ENCODE data around the gene RAB18. TPM values are rescaled to one million over a fixed set of nuclear protein-coding genes. Genes with fewer than 3 reads are reported as not detected.
A peak's percentile ranks its signal among the peaks of the same experiment; 100 is the strongest.

RAB18 gene
- total and polyA plus RNA-seq, 2 experiments from 2014 or later: 35.5 to 77.2 TPM

DNA sequence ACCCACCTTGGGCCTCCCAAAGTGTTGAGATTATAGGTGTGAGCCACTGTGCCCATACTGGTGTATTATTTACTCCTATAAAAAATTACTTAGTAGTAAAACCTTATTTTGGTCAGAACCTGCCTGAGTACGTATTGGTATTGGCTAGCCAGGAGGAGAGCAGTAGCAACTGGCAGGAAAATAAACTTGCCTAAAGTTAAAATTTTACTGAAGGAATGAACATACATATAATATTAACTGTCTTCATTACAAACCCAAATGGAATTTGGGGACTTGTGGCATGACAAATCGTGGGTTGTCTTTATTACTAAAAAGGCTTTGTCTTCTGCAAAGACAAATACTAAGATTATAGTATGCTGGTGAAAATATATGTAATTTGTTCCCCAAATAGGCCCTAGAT lies 8.4 kb downstream of the RAB18 start:
- no peak for ATAC-seq

DNA sequence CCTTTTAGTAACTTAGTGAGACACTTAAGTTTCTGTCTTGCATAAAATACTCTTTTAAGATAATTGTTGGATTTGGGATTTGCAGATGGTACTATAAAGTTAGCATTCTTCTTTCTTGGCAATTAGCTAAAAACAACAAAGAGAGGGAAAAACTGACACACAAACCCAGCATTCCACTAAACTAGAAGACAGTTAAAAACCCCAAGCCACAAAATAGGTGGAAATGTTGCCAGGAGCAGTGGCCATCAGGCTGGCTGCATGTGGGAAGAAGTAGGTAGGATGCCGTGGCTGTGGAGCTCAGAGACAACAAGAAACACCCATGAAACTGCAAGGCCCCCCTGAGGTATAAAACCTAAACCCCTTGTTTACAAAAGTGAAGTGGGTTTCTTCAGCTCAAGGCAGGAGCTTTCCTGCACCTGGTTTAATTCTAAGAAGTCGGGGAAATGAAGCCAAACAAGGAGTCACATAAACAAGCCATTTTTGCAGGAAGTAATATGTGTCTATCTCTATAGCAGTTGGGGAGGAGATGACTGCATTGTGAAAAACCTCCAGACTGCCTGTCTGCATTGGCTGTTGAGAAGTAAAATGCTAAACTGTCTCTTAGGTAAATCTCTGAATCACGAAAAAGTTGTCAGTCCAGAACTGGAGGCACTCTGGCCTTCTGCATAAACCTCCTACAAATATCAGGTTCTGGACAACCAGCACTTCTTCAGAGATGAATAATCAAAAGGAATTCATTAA lies 9.5 kb downstream of the RAB18 start:
- no peaks in the 10 kb centered on the region for H3K4me1 ChIP-seq (ENCODE audit: insufficient read depth)
- ATAC-seq (no peak), DNase-seq (ENCODE audit: low spot score) (no peak)
- peaks cover 8% of the 10 kb centered on the region for H3K36me3 ChIP-seq (ENCODE audit: insufficient read depth)
- no peak overlapping the region for H2AFZ ChIP-seq
- H3K27me3 ChIP-seq (ENCODE audit: insufficient read depth): no peaks in the 10 kb centered on the region
- Mint-ChIP-seq H3K27ac (peak overlapping the region; percentile 36), H3K36me3 (ENCODE audit: low read depth) (peaks cover 30% of the 10 kb centered on the region; the same call in 2 of the 3 replicates), H3K9me3 (no peaks in the 10 kb centered on the region), H3K27me3 (ENCODE audit: insufficient read depth, low read depth, poor library complexity) (no peaks in the 10 kb centered on the region), H3K4me1 (no peaks in the 10 kb centered on the region), H3K4me3 (no peak overlapping the region)
- H3F3A ChIP-seq (replicated peaks; ENCODE audit: low read depth): no peaks in the 10 kb centered on the region
- no peak overlapping the region for H3K27ac ChIP-seq (ENCODE audit: low read depth)
- peaks cover 67% of the 10 kb centered on the region for H3K79me2 ChIP-seq (replicated peaks; ENCODE audit: insufficient read depth)
- H3K9me2 ChIP-seq (ENCODE audit: insufficient read depth): no peaks in the 10 kb centered on the region
- peaks cover 9% of the 10 kb centered on the region; the same call in 1 of the 2 replicates for H4K20me1 ChIP-seq (replicated peaks; ENCODE audit: insufficient read depth)
- no peak overlapping the region for H3K4me3 ChIP-seq
- H3K4me2 ChIP-seq: no peak overlapping the region
- TF ChIP-seq EZH2phosphoT487 (IDR thresholded peaks at IDR 0.05; ENCODE audit: unreplicated experiment): no peak
- TF ChIP-seq, protein P1, sequence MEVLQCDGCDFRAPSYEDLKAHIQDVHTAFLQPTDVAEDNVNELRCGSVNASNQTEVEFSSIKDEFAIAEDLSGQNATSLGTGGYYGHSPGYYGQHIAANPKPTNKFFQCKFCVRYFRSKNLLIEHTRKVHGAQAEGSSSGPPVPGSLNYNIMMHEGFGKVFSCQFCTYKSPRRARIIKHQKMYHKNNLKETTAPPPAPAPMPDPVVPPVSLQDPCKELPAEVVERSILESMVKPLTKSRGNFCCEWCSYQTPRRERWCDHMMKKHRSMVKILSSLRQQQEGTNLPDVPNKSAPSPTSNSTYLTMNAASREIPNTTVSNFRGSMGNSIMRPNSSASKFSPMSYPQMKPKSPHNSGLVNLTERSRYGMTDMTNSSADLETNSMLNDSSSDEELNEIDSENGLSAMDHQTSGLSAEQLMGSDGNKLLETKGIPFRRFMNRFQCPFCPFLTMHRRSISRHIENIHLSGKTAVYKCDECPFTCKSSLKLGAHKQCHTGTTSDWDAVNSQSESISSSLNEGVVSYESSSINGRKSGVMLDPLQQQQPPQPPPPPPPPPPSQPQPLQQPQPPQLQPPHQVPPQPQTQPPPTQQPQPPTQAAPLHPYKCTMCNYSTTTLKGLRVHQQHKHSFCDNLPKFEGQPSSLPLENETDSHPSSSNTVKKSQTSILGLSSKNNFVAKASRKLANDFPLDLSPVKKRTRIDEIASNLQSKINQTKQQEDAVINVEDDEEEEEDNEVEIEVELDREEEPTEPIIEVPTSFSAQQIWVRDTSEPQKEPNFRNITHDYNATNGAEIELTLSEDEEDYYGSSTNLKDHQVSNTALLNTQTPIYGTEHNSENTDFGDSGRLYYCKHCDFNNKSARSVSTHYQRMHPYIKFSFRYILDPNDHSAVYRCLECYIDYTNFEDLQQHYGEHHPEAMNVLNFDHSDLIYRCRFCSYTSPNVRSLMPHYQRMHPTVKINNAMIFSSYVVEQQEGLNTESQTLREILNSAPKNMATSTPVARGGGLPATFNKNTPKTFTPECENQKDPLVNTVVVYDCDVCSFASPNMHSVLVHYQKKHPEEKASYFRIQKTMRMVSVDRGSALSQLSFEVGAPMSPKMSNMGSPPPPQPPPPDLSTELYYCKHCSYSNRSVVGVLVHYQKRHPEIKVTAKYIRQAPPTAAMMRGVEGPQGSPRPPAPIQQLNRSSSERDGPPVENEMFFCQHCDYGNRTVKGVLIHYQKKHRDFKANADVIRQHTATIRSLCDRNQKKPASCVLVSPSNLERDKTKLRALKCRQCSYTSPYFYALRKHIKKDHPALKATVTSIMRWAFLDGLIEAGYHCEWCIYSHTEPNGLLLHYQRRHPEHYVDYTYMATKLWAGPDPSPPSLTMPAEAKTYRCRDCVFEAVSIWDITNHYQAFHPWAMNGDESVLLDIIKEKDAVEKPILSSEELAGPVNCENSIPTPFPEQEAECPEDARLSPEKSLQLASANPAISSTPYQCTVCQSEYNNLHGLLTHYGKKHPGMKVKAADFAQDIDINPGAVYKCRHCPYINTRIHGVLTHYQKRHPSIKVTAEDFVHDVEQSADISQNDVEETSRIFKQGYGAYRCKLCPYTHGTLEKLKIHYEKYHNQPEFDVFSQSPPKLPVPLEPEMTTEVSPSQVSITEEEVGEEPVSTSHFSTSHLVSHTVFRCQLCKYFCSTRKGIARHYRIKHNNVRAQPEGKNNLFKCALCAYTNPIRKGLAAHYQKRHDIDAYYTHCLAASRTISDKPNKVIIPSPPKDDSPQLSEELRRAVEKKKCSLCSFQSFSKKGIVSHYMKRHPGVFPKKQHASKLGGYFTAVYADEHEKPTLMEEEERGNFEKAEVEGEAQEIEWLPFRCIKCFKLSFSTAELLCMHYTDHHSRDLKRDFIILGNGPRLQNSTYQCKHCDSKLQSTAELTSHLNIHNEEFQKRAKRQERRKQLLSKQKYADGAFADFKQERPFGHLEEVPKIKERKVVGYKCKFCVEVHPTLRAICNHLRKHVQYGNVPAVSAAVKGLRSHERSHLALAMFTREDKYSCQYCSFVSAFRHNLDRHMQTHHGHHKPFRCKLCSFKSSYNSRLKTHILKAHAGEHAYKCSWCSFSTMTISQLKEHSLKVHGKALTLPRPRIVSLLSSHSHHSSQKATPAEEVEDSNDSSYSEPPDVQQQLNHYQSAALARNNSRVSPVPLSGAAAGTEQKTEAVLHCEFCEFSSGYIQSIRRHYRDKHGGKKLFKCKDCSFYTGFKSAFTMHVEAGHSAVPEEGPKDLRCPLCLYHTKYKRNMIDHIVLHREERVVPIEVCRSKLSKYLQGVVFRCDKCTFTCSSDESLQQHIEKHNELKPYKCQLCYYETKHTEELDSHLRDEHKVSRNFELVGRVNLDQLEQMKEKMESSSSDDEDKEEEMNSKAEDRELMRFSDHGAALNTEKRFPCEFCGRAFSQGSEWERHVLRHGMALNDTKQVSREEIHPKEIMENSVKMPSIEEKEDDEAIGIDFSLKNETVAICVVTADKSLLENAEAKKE (CRISPR knock-in tag; IDR thresholded peaks at IDR 0.05): no peak
- TF ChIP-seq JUNB (IDR thresholded peaks at IDR 0.05; ENCODE audit: unreplicated experiment): no peak
- TF ChIP-seq STAT1 (IDR thresholded peaks at IDR 0.05; ENCODE audit: unreplicated experiment): no peak
- TF ChIP-seq POLR2AphosphoS5 (IDR thresholded peaks at IDR 0.05; ENCODE audit: low read depth): no peak
- TF ChIP-seq, protein P2, sequence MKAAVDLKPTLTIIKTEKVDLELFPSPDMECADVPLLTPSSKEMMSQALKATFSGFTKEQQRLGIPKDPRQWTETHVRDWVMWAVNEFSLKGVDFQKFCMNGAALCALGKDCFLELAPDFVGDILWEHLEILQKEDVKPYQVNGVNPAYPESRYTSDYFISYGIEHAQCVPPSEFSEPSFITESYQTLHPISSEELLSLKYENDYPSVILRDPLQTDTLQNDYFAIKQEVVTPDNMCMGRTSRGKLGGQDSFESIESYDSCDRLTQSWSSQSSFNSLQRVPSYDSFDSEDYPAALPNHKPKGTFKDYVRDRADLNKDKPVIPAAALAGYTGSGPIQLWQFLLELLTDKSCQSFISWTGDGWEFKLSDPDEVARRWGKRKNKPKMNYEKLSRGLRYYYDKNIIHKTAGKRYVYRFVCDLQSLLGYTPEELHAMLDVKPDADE (IDR thresholded peaks at IDR 0.05): no peak

More for the DNA sequence above, 8.4 kb downstream of the RAB18 start:
- Histone ChIP-seq H3F3A (replicated peaks; ENCODE audit: low read depth) (no peaks in the 10 kb centered on the region), H3K79me2 (replicated peaks; ENCODE audit: insufficient read depth) (peaks cover 68% of the 10 kb centered on the region), H3K4me2 (no peak overlapping the region), H3K27ac (ENCODE audit: low read depth) (no peak overlapping the region), H3K4me3 (no peak overlapping the region), H4K20me1 (replicated peaks; ENCODE audit: insufficient read depth) (peaks cover 9% of the 10 kb centered on the region; the same call in 1 of the 2 replicates), H3K36me3 (ENCODE audit: insufficient read depth) (peaks cover 8% of the 10 kb centered on the region), H2AFZ (no peak overlapping the region), H3K27me3 (ENCODE audit: insufficient read depth) (no peaks in the 10 kb centered on the region), H3K9me2 (ENCODE audit: insufficient read depth) (no peaks in the 10 kb centered on the region), H3K4me1 (ENCODE audit: insufficient read depth) (no peaks in the 10 kb centered on the region)
- Mint-ChIP-seq H3K9me3 (no peaks in the 10 kb centered on the region), H3K27me3 (ENCODE audit: insufficient read depth, low read depth, poor library complexity) (no peaks in the 10 kb centered on the region), H3K36me3 (ENCODE audit: low read depth) (peaks cover 30% of the 10 kb centered on the region; the same call in 2 of the 3 replicates), H3K27ac (no peak overlapping the region), H3K4me1 (no peaks in the 10 kb centered on the region), H3K4me3 (no peak overlapping the region)
- DNase-seq (ENCODE audit: low spot score): no peak
- TF ChIP-seq STAT1 (IDR thresholded peaks at IDR 0.05; ENCODE audit: unreplicated experiment) (no peak), POLR2AphosphoS5 (IDR thresholded peaks at IDR 0.05; ENCODE audit: low read depth) (no peak)
- TF ChIP-seq, protein P3, sequence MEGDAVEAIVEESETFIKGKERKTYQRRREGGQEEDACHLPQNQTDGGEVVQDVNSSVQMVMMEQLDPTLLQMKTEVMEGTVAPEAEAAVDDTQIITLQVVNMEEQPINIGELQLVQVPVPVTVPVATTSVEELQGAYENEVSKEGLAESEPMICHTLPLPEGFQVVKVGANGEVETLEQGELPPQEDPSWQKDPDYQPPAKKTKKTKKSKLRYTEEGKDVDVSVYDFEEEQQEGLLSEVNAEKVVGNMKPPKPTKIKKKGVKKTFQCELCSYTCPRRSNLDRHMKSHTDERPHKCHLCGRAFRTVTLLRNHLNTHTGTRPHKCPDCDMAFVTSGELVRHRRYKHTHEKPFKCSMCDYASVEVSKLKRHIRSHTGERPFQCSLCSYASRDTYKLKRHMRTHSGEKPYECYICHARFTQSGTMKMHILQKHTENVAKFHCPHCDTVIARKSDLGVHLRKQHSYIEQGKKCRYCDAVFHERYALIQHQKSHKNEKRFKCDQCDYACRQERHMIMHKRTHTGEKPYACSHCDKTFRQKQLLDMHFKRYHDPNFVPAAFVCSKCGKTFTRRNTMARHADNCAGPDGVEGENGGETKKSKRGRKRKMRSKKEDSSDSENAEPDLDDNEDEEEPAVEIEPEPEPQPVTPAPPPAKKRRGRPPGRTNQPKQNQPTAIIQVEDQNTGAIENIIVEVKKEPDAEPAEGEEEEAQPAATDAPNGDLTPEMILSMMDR (conservative IDR thresholded peaks at IDR 0.05; ENCODE audit: low read depth in 2 of 2): no peak
